HG02759 (cell line): ENCODE measurements around the gene NDFIP2.
"Not testable (repeated sequence)": the region's sequence is repeated elsewhere in the genome, so short reads cannot be mapped to it uniquely, and the experiment has no call there.

ENCODE experiments used
- ATAC-seq: cut with Tn5 transposase; IDR thresholded peaks from one replicate; pipeline ENCODE4 v1.9.1; 2021; ENCODE audit warnings: mild to moderate bottlenecking, moderate library complexity; ENCODE audit not compliant: unreplicated experiment

Gene NDFIP2

DNA sequence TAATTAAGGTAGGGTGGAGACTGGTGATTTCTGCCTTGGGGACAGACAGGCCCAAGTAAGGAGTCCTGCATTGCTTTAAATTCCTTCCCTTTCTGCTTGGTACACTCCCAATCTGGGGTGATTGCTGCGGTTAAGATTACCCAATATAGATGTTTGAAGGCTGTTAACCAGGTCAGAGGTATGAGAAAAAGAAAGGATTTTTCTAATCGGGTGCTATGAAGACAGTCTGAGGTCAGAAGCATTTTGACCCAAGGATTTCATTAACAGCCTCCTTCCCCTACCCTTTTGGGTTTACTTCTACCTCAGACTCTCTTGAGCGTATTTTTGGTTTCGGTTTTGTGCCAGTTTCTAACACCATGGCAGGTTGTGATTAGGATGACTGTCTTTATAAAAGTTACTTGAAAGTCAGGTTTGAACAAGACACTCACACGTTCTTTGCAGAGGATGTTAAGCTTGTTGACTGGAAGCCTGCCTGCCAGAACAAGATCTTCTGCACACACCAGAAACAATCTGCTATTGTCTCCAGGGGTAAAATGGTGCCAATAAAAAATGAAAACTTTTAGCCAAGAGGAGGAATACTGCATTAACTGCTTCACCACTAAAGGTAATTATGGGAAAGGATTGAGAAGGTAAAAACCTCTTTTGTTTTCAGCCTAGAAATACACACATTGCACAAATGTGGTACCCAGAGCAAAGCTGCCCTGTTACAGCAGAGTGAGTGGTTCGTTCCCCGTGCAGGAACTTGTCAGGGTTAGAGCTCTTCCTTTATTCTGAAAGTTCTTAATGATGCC lies 108.8 kb downstream of the NDFIP2 start:
- ATAC-seq: no peak

DNA sequence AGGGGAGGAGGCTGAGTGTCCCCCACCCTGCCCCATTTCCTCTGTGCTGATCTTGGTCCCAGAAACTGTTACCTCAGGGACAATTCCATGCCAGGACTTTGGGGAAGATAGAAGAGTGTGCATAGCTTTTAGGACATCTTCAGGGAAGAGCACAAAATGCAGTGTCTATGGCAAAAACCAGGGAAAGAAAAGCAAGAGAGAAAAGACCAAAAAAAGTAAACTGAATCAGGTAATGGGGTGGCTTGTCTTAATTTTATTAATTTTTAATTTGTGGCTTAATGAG lies 109.4 kb downstream of the NDFIP2 start:
- no peak for ATAC-seq

DNA sequence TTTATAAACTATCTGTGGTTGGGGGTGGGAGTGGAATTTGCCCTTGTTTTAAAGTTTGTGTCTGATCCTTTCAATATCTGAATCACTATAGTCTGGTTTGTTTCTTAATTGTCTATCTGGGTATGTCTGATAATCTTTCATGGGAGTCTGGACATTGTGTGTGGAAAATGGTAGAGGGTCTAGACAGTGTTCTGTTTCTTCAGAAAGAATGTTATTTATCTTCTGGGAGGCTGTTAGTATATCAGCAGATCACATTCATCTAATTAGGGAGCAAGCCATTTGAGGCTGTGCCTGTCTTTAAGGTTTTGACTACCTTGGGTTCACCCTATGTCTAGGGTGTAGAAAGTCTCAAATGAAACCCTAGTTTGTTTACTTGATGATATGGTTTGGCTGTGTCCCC lies 110.5 kb downstream of the NDFIP2 start:
- no peak for ATAC-seq

DNA sequence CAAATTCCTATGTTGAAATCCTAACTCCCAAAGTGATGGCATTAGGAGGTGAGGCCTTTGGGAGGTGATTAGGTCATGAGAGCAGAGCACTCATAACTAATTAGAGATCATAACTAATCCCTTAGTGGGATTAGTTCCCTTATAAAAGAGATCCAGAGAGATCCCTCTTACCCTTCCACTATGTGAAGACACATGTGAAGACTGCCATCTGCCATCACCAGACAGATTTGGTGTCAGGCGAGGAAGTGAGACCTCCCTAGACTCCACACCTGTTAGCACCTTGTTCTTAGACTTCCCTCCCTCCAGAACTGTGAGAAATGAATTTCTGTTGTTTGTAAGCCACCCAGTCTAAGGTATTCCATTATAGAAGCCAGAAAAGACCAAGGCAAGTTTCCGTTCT lies 112.2 kb downstream of the NDFIP2 start:
- no peak for ATAC-seq

DNA sequence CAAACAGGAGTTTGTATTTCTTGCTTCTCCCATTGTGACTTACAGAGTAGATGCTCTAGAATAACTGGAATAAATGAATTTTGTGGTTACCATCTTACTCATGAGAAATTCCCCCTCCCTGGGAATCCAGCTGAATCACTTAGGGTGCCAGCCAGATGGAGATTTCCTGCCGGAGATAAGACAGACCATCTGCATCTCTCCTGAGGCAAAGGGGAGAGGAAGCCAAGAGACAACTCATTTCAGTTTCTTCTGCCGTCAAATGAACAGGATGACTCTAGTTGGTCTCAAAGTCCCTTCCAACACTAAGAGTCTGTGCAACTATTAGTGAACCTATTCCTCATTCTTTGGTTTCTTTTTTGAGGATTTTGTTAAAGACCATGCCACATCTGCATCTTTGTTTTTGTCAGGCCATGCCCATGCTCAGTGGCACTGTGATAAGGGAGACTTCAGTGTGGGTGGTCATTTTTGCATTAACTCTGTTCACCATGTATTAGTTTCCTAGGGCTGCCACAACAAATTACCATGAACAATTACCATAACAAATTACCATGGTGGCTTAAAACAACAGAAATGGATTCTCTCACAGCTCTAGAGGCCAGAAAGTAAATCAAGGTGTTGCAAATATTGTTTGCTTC lies 112.8 kb downstream of the NDFIP2 start:
- no peak for ATAC-seq

DNA sequence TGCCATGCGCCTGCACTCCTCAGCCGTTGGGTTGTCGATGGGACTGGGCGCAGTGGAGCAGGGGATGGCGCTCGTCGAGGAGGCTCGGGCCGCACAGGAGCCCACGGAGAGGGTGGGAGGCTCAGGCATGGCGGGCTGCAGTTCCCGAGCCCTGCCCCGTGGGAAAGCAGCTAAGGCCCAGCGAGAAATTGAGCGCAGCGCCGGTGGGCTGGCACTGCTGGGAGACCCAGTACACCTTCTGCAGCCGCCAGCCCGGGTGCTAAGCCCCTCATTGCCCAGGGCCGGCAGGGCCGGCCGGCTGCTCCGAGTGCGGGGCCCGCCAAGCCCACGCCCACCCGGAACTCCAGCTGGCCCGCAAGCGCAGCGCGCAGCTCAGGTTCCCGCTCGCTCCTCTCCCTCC lies 119.2 kb downstream of the NDFIP2 start:
- not testable (repeated sequence) for ATAC-seq

DNA sequence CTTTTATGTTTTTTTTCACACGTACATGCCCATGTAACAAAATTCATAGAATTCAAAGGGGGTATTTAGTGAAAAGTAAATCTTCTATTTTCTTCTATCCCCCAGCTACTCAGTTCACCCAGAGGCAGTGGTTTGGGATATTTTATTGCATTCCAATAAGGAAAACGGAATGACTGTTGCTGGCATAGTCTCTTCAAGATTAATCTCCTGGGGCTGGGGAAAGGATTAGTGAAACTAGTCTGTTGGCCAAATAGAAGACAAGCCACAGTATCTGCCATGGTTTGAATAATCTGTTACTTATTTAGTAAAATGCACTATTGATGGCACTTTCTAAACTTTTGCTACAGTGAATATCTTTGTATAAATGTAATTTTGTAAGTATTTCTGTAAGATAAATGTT lies 122.0 kb downstream of the NDFIP2 start:
- no peak for ATAC-seq

DNA sequence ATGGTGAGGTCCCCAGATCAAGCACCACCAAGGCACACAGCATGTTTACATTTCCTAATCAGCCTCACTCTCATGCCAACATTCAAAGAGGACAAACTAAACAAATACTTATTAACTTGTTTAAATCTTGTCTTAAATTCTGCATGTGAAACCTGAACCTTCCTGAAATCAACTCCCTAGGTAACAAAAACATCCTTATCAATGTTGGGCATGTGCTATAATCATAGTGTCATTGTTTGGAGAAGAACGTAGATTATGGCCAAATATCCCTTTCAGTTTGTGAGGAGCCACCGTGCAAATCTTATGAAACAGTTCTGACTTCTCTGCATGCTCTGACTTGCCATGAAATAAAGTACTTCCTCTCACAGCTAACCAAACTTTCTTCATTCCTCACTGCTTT lies 123.8 kb downstream of the NDFIP2 start:
- no peak for ATAC-seq
